COR-L47 (cell line): ENCODE results near the gene TM9SF2.

Experiments used
- DNase-seq: peaks from one replicate; lab custom pipeline; 2025; lab: John Stamatoyannopoulos, UW

Gene TM9SF2

DNA sequence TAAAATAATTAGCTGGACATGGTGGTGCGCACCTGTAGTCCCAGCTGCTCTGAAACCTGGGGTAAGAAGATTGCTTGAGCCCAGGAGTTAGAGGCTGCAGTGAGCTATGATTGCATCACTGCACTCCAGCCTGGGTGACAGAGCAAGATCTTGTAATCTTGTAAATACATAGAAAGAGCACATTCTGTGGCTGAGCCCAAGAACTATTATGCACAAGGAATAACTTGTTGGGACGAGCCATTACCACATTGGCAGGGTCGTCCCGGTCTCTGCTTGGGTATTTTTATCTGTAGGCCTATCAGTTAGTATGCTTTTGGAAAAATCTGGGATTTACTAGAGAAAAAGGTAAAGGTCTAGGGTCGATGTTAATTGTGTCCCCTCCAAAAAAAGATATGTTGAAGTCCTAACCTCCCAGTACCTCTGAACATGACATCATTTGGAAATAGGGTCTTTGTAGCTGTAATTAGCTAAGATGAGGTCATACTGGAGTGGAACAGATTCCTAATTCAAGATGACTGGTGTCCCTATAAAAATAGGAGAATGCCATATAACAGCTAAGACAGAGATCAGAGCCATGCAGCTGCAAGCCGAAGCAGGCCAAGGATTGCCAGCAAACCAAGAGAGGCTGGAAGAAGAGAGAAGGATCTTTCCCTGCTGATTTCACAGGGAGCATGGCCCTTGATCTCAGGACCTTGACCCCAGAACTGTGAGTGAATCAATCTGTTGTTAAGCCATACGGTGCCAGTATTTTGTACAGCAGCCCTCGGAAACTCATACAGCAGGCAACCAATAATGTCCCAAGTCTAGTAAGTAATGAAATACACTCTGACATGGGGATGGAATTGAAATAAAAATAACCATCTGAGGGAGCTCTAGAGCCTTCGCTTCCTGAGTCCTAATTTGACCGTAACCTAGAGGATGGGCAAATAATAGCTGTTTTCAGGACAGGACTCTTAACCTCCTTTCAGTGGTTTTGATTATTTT is 77.0 kb downstream of the TM9SF2 start:
- no peak for DNase-seq

- no peak for DNase-seq
These were observed 79.4 kb downstream of the TM9SF2 start for GRCh38 chr13:99580500-99581268.

- DNase-seq, result no peak
These were observed 81.2 kb downstream of the TM9SF2 start for GRCh38 chr13:99582511-99582910.

- DNase-seq, result no peak
These were observed 84.3 kb downstream of the TM9SF2 start for GRCh38 chr13:99585609-99586008.

- no peak for DNase-seq
These were observed 85.7 kb downstream of the TM9SF2 start for GRCh38 chr13:99587021-99587420.

DNA sequence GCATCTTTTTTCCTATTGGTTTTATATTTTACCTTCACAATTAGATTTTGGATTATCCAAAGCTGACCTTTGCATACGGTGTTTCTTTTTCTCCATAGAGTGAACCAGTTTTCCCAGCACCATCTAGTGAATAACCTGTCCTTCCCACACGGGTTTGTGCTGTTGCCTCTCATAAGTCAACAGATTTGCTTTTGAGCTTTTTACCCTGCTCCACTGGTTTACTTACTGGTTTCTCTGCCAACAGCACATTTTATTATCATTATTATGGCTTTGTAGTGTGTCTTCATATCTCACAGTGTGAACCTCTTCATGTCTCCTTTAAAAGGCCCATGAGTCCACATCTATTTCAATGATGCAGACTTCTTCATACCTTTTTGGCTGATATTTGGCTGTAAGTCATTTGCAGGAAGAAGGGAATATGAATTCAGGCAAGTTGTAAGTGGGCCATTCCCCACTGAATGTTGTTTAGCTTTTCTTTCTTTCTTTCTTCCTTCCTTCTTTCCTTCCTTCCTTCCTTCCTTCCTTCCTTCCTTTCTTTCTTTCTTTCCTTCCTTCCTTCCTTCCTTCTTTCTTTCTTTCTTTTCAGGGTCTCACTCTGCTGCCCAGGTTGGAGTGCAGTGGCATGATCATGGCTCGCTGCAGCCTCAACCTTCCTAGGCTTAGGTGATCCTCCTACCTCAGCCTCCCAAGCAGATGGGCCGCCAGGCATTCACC is 86.8 kb downstream of the TM9SF2 start:
- no peak for DNase-seq

GRCh38 chr13:99589575-99589974 is 88.3 kb downstream of the TM9SF2 start:
- no peak for DNase-seq

DNA sequence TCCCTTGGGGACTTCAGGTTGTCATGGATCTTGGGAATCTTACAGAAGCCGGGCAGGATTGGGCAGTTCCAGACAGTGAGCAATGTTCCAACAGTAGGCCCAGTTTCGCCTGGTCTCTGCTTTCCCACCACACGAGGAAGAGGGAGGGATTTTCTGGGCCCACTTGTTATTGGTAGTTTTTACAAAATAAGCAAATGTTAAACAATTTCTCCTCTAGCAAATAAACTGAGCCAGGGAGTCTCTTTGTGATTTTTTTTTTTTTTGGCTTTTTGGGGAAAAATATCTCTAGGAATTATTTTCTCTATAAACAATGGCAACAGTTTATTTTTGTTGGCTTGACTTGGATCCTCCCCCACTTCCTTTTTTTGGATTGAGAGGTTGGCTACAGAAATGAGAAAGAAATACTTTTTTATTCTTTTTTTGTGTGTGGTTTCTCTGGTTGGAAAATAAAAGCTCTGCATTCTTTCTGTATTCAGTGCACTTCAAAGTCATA is 89.3 kb downstream of the TM9SF2 start:
- DNase-seq, result no peak

GRCh38 chr13:99596180-99596579 is 94.9 kb downstream of the TM9SF2 start:
- DNase-seq, result no peak

- no peak for DNase-seq
These were observed 99.0 kb downstream of the TM9SF2 start for GRCh38 chr13:99600318-99600717.

- DNase-seq, result no peak
These were observed 100.3 kb downstream of the TM9SF2 start for GRCh38 chr13:99601535-99601934.

GRCh38 chr13:99604636-99605035 is 103.4 kb downstream of the TM9SF2 start:
- no peak for DNase-seq

DNA sequence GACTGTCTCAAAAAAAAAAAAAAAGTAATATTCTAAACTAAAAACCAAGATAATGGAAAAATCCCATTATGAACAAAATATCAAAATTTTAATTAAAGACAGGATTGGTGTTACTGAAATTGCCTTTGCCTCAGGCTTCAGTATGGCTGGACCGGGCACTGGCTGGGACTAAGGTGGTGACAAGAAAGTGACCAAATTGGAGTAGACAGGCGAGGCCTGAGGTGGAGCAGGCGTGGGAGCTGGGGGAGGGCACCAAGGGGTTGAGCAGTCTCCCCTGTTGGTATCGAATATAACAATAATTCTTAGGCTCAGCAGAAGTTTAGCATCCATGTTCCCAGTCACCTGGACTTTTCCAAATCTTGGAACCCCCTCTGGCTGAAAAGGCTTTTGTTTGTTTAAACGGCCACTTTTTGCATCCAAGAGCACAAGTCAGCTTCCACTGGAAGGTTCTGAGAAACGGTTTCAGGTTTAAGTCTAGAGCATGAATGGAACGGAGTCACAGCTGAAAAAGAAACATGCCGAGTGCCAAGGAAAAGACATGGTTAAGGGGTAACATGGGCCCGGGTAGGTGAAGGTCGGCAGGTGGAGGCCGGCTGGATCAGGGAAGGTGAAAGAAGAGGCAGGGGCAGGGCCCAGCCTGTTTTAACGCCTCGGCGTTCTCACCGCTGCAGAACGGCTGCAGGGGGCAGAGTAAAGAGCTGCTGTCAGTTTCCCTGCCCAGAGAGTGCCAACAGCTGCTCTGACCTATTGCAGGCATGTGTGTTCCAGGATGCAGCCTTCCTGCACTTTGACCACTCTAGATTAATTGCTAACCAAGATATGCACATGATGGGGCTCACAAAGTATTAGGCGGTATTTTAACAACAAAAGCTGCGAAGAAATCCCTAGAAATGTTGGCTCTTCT is 104.4 kb downstream of the TM9SF2 start:
- peak; percentile 11 for DNase-seq

DNA sequence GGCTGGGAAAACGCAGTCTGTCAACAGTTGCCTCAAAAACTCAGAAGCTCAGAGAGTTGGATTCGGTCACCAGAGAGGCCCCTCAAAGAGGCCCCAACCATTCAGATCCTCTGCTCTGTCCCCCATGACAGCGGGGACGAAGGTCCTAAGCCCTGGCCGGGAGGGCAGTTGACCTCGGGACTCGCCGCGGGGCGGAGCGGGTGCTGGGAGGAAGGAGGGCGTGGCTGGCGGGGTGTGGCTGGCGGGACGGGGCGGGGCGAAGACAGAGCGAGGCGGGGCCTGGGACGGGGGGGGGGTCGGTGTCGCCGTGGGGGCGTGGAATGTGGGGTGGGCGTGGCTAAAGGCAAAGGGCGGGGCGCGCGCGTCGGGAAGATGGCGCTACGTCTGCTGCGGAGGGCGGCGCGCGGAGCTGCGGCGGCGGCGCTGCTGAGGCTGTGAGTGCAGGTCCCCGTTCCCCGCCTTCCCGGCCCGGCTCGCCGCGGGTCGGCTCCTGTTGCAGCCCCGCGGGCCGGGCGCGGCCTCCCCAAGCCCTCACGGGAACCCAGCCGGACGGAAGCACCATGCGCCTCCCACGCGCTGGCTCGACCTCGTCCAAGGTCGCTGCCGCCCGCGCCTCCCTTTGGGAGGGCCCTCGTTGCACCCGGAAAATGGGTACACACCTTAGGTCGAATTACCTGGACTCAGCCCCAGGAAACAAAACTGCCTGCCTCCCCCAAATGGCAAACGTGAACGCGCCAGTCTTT is 105.2 kb downstream of the TM9SF2 start, which contains the start of gene CLYBL:
CLYBL (plus strand) TSS at position 367 of the 743 bp plus-strand sequence.
- DNase-seq, result peak; percentile 82

DNA sequence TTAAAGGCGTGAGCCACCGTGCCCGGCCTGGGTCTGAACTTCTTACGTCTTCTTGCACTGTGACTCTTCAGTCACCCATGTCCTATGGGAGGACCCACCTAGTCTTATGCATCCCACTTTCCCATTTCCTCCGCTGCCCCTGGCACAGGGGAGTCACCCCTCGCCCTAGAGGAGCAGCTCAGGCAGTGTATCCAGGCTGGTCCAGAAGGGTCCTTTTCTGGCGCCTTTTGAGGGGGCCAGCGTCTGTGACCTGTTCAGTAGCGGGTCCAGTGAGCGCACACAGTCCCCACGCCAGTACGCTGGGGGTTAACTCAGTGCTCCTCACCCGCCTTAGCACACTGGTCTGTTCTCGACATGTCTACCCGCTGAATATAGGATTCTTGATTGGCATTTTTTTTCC is 107.1 kb downstream of the TM9SF2 start:
- DNase-seq, result no peak

GRCh38 chr13:99610702-99611289 is 109.5 kb downstream of the TM9SF2 start:
- DNase-seq, result no peak
